SJCRH30 (cell line): ENCODE data around the gene TBC1D4. TPM values are rescaled to one million over a fixed set of nuclear protein-coding genes. Genes with fewer than 3 reads are reported as not detected.

Source experiments
- total RNA-seq: library from RNA; depleted of rRNA; stranded (reverse); fragments of >200 nt; shearing (Covaris generic); gene quantifications from 2 replicates; pipeline ENCODE4 v1.2.3, GENCODE V29; 2014; rRNA removed

TBC1D4 gene
- total RNA-seq, 1 experiment from 2014 or later, result 18.4 TPM

Other genes with a start within 250 kb of the TBC1D4 start
- 114 and 131 TPM in 2 replicates for gene COMMD6, start 55.7 kb upstream of the TBC1D4 start, total RNA-seq
- 53.3 and 59.2 TPM in 2 replicates for gene UCHL3, start 67.6 kb upstream of the TBC1D4 start, total RNA-seq
- 97.2 and 102 TPM in 2 replicates for gene LMO7, start 154.2 kb upstream of the TBC1D4 start, total RNA-seq